ENCODE measurements around the gene SEMA5A.

Gene SEMA5A

GRCh38 chr5:9151684-9152427 lies 394.0 kb downstream of the SEMA5A start:
- no peak for DNase-seq

- DNase-seq, result peak; percentile 85
Measured at GRCh38 chr5:9149988-9150387, 395.9 kb downstream of the SEMA5A start.

GRCh38 chr5:9148242-9148641 lies 397.6 kb downstream of the SEMA5A start:
- peak; percentile 61 for DNase-seq

GRCh38 chr5:9140711-9141110 lies 405.2 kb downstream of the SEMA5A start:
- no peak for DNase-seq

GRCh38 chr5:9140202-9140601 lies 405.7 kb downstream of the SEMA5A start:
- DNase-seq, result no peak

GRCh38 chr5:9139344-9139743 lies 406.5 kb downstream of the SEMA5A start:
- no peak for DNase-seq

- no peak for DNase-seq
Measured at GRCh38 chr5:9128136-9128535, 417.7 kb downstream of the SEMA5A start.

- DNase-seq, result no peak
Measured at GRCh38 chr5:9126490-9126889, 419.4 kb downstream of the SEMA5A start.

- DNase-seq, result no peak
Measured at GRCh38 chr5:9125852-9126251, 420.0 kb downstream of the SEMA5A start.

- no peak for DNase-seq
Measured at GRCh38 chr5:9124838-9125237, 421.0 kb downstream of the SEMA5A start.

- DNase-seq, result no peak
Measured at GRCh38 chr5:9124071-9124470, 421.8 kb downstream of the SEMA5A start.

- no peak for DNase-seq
Measured at GRCh38 chr5:9122528-9122927, 423.3 kb downstream of the SEMA5A start.

GRCh38 chr5:9121597-9121996 lies 424.3 kb downstream of the SEMA5A start:
- no peak for DNase-seq

- no peak for DNase-seq
Measured at GRCh38 chr5:9118852-9119251, 427.0 kb downstream of the SEMA5A start.

GRCh38 chr5:9115093-9115492 lies 430.8 kb downstream of the SEMA5A start:
- DNase-seq, result no peak

- no peak for DNase-seq
Measured at GRCh38 chr5:9112520-9113291, 433.2 kb downstream of the SEMA5A start.

GRCh38 chr5:9108162-9108561 lies 437.7 kb downstream of the SEMA5A start:
- no peak for DNase-seq

- DNase-seq, result no peak
Measured at GRCh38 chr5:9105851-9106250, 440.0 kb downstream of the SEMA5A start.

GRCh38 chr5:9104571-9105339 lies 441.1 kb downstream of the SEMA5A start:
- DNase-seq, result peak; percentile 64

- no peak for DNase-seq
Measured at GRCh38 chr5:9103290-9103689, 442.6 kb downstream of the SEMA5A start.

- no peak for DNase-seq
Measured at GRCh38 chr5:9099689-9100088, 446.2 kb downstream of the SEMA5A start.

GRCh38 chr5:9098990-9099389 lies 446.9 kb downstream of the SEMA5A start:
- DNase-seq, result no peak

- DNase-seq, result no peak
Measured at GRCh38 chr5:9094582-9094981, 451.3 kb downstream of the SEMA5A start.
